Neutrophil (primary cell): ENCODE measurements around the gene STEEP1.
A peak's percentile ranks its signal among the peaks of the same experiment; 100 is the strongest.
"Not testable (repeated sequence)": the region's sequence is repeated elsewhere in the genome, so short reads cannot be mapped to it uniquely, and the experiment has no call there.

Experiments
- H3K27ac ChIP-seq: fragments of 200-600 bp; sonication (generic); 2 replicates; pipeline ENCODE4 v1.5.1; 2016; ENCODE audit warnings: mild to moderate bottlenecking, moderate library complexity
- H3K27me3 ChIP-seq: fragments of 200-600 bp; sonication (generic); 2 replicates; pipeline ENCODE4 v1.6.0; 2016; ENCODE audit warnings: mild to moderate bottlenecking
- H3K36me3 ChIP-seq: fragments of 200-600 bp; sonication (generic); 2 replicates; pipeline ENCODE4 v1.5.1; 2017
- H3K4me1 ChIP-seq, 2 experiments: fragments of 200-600 bp in 1 of 2; sonication (generic) in 1 of 2; 1 replicate in 1 of 2; 2 replicates in 1 of 2; pipeline versions ENCODE4 v1.5.1 to v1.6.1; 2013 to 2016; ENCODE audit warnings: low read depth in 1 of 2, low read length in 1 of 2, mild to moderate bottlenecking in 1 of 2, moderate library complexity in 1 of 2; ENCODE audit not compliant: control insufficient read depth in 1 of 2, insufficient read depth in 1 of 2
- H3K4me3 ChIP-seq, 2 experiments: fragments of 200-600 bp in 1 of 2; sonication (generic) in 1 of 2; 1 replicate in 1 of 2; 2 replicates in 1 of 2; pipeline ENCODE4 v1.5.1; 2013 to 2016; ENCODE audit warnings: low read depth in 1 of 2, low read length in 1 of 2, mild to moderate bottlenecking in 1 of 2, moderate library complexity in 1 of 2
- H3K9me3 ChIP-seq: fragments of 200-600 bp; sonication (generic); 2 replicates; pipeline ENCODE4 v1.5.1; 2016
- CTCF ChIP-seq: fragments of 200-600 bp; sonication (generic); IDR thresholded peaks from 2 replicates; pipeline ENCODE4 v1.5.1; 2016; ENCODE audit warnings: antibody characterized with exemption

The STEEP1 gene

GRCh38 chrX:119507206-119507605 lies 58.0 kb downstream of the STEEP1 start:
- no peaks in the 10 kb centered on the region for H3K36me3 ChIP-seq
- TF ChIP-seq CTCF = no peak
- H3K4me1 ChIP-seq = peaks cover 8 to 10% of the 10 kb centered on the region in 2 experiments
- H3K27me3 ChIP-seq = no peaks in the 10 kb centered on the region
- no peak overlapping the region for H3K4me3 ChIP-seq
- H3K9me3 ChIP-seq = no peaks in the 10 kb centered on the region
- no peak overlapping the region for H3K27ac ChIP-seq

GRCh38 chrX:119505945-119506344 lies 59.3 kb downstream of the STEEP1 start:
- H3K9me3 ChIP-seq = no peaks in the 10 kb centered on the region
- H3K4me1 ChIP-seq = peaks cover 12 to 21% of the 10 kb centered on the region in 2 experiments
- no peaks in the 10 kb centered on the region for H3K27me3 ChIP-seq
- no peak overlapping the region for H3K27ac ChIP-seq
- H3K4me3 ChIP-seq = no peak overlapping the region
- H3K36me3 ChIP-seq = no peaks in the 10 kb centered on the region
- TF ChIP-seq CTCF = no peak

- H3K36me3 ChIP-seq, H3K27me3 ChIP-seq, H3K9me3 ChIP-seq, H3K4me3 ChIP-seq, H3K27ac ChIP-seq: not testable (repeated sequence)
- peaks cover 19 to 21% of the 10 kb centered on the region in 2 experiments for H3K4me1 ChIP-seq
Measured at GRCh38 chrX:119505145-119505544, 60.1 kb downstream of the STEEP1 start.

- Histone ChIP-seq H3K4me1 (peaks cover 19 to 21% of the 10 kb centered on the region in 2 experiments), H3K9me3 (no peaks in the 10 kb centered on the region), H3K4me3 (no peak overlapping the region), H3K36me3 (no peaks in the 10 kb centered on the region), H3K27ac (no peak overlapping the region), H3K27me3 (no peaks in the 10 kb centered on the region)
- TF ChIP-seq CTCF = no peak
Measured at GRCh38 chrX:119503484-119503861, 61.7 kb downstream of the STEEP1 start.

- Histone ChIP-seq H3K27me3 (no peaks in the 10 kb centered on the region), H3K4me3 (no peak overlapping the region), H3K36me3 (no peaks in the 10 kb centered on the region), H3K9me3 (no peaks in the 10 kb centered on the region), H3K4me1 (peaks cover 19 to 21% of the 10 kb centered on the region in 2 experiments), H3K27ac (peak overlapping the region; percentile 27)
- TF ChIP-seq CTCF = no peak
Measured at GRCh38 chrX:119502727-119503483, 62.3 kb downstream of the STEEP1 start.

GRCh38 chrX:119501511-119502148 lies 63.6 kb downstream of the STEEP1 start:
- TF ChIP-seq CTCF = no peak
- H3K27ac ChIP-seq = peak overlapping the region; percentile 39
- H3K4me3 ChIP-seq = no peak overlapping the region
- peaks cover 26 to 30% of the 10 kb centered on the region in 2 experiments for H3K4me1 ChIP-seq
- H3K27me3 ChIP-seq = no peaks in the 10 kb centered on the region
- H3K36me3 ChIP-seq = no peaks in the 10 kb centered on the region
- no peaks in the 10 kb centered on the region for H3K9me3 ChIP-seq
